Activated naive CD4-positive, alpha-beta T cell treated with anti-CD3 and anti-CD28 coated beads for 36 hours (primary cell): ENCODE measurements around the gene NEUROD4. TPM values are rescaled to one million over a fixed set of nuclear protein-coding genes. Genes with fewer than 3 reads are reported as not detected.
"Not testable (repeated sequence)": the region's sequence is repeated elsewhere in the genome, so short reads cannot be mapped to it uniquely, and the experiment has no call there.

Experiments used
- CTCF ChIA-PET: fragments of 350-600 bp; sonication (Branson Sonifier 250); formaldehyde crosslinking; loops from one replicate; lab custom pipeline; 2021; ENCODE audit warnings: antibody characterized with exemption; lab: Charles Lee
- DNase-seq: peaks from one replicate; pipeline ENCODE4 v3.0.0-alpha.2; 2020
- H3K27ac Mint-ChIP-seq: one replicate; pipeline ENCODE4 v1.8.0; 2021; ENCODE audit warnings: mild to moderate bottlenecking, mixed read lengths
- H3K27me3 Mint-ChIP-seq: one replicate; pipeline ENCODE4 v1.8.0; 2021; ENCODE audit warnings: low read depth, mixed read lengths
- H3K36me3 Mint-ChIP-seq: one replicate; pipeline ENCODE4 v1.8.0; 2021; ENCODE audit warnings: low read depth, mixed read lengths
- H3K4me1 Mint-ChIP-seq: one replicate; pipeline ENCODE4 v1.8.0; 2021; ENCODE audit warnings: low read depth, mixed read lengths
- H3K4me3 Mint-ChIP-seq: one replicate; pipeline ENCODE4 v1.8.0; 2021; ENCODE audit warnings: mild to moderate bottlenecking, moderate library complexity, mixed read lengths
- H3K9me3 Mint-ChIP-seq: one replicate; pipeline ENCODE4 v1.8.0; 2021; ENCODE audit warnings: mixed read lengths
- intact Hi-C: fragments of 100-400 bp; cut with micrococcal nuclease; formaldehyde crosslinking; loops from one replicate; pipeline ENCODE4 v1.15.1; 2023
- total RNA-seq, 2 experiments: library from RNA; stranded (reverse); gene quantifications; one replicate each; pipeline ENCODE4 v1.2.3, GENCODE V29; 2021

NEUROD4 gene
- total RNA-seq, 2 experiments from 2014 or later: not detected

DNA sequence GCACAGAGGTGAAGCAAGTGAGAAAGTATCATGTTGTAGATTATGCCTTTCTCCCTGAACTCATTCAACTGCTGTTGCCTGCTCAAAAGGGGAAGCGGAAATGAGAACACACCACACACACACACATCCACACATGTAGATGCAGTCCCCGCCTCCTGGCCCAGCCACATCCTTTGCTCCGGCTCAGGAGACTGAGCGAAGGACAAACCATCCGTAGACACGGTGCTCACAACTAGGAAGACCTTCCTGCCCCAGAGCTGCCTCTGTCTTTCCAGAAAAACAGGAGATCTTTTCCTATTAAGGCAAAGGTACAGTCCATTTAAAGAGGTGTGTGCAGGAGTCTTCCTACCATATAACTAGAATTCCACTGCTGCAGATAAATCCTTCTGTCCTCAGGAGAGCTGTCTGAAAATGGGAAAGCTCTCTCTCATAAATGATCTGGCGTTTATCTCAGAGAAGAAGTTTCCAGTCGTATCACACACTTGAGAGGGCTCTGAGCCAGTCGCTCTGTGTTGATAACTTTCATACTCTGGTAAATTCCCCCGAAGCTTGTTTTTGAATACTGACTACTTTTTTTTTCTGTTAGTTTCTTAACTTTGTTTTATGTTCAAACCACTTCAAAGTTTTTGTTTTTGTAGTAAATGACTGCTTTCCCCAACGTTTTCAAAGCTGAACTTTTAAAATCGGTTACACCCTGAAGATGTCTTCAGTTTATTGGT lies 35.0 kb upstream of the NEUROD4 start, which contains the start of gene TESPA1:
Gene TESPA1, minus strand, starts transcription at position 105 of the 719 bp plus-strand sequence. CDS start 10,200 bp downstream, outside the sequence.
- Mint-ChIP-seq H3K9me3 (peaks cover 3% of the 10 kb centered on the region), H3K36me3 (peaks cover 23% of the 10 kb centered on the region), H3K4me3 (peak within 1 kb of the TSS; percentile 75), H3K4me1 (peaks cover 56% of the 10 kb centered on the region), H3K27ac (peak within 1 kb of the TSS; percentile 89), H3K27me3 (no peaks in the 10 kb centered on the region)
- DNase-seq: peak; percentile 94
- intact Hi-C loops: loop anchor here (1.0 to 10.0 kb wide), 16 partner anchors 8 to 1660 kb away; partner anchors contain the start of genes AAAS, BLOC1S1, IL23A and NCKAP1L
- CTCF ChIA-PET: interaction anchor here (0.7 to 2.7 kb wide), 8 partner anchors 8 to 87 kb away, joined by 3 to 22 read pairs (median 5); no protein-coding TSS in a partner anchor

DNA sequence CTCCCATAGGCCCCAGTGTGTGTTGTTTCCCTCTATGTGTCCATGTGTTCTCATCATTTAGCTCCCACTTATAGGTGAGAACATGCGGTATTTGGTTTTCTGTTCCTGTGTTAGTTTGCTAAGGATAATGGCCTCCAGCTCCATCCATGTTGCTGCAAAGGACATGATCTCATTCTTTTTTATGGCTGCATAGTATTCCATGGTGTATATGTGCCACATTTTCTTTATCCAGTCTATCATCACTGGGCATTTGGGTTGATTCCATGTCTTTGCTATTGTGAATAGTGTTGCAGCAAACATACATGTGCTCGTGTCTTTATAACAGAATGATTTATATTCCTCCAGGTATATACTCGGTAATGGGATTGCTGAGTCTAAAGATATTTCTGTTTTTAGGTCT lies 33.0 kb upstream of the NEUROD4 start:
- intact Hi-C loops: loop anchor here (5.0 to 10.0 kb wide), 5 partner anchors 666 to 1662 kb away; partner anchors contain the start of genes AAAS, BLOC1S1, IL23A and PAN2
- not testable (repeated sequence) for H3K4me3 Mint-ChIP-seq, DNase-seq, H3K9me3 Mint-ChIP-seq, H3K27me3 Mint-ChIP-seq
- H3K36me3 Mint-ChIP-seq: peaks cover 12% of the 10 kb centered on the region
- H3K27ac Mint-ChIP-seq: peak overlapping the region; percentile 44
- CTCF ChIA-PET: interaction anchor here (1.0 to 2.7 kb wide), 7 partner anchors 11 to 262 kb away, joined by 4 to 22 read pairs (median 5); partner anchors contain the start of gene MUCL1
- H3K4me1 Mint-ChIP-seq: peaks cover 63% of the 10 kb centered on the region

DNA sequence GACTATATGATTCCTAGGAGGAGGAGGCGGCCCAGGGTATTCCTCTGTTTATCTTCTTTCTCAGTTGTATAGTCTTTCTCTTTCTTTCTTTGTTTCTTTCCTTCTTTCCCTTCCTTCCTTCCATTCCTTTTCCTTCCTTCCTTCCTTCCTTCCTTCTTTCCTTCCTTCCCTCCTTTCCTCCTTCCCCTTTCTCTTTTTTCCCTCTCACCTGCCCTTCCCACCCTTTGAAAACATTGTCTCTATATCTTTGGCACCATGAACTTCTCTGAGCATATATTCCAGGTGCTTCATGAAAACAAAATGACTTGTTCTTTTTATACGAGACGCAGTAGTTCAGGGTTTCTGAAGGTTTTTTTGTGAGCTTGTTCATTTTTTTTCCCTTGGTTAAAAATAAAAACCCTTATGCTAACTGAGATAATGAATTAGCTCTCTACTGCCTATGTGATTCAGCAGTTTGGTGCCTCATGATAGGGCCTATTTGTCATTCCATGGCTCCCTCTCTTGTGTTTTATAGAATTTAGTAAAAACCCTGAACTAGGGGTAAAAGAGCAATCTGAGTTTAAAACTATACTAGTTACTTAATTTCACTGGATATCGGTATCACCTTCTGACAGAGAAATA lies 32.1 kb upstream of the NEUROD4 start:
- Mint-ChIP-seq H3K4me1 (peaks cover 63% of the 10 kb centered on the region), H3K36me3 (peaks cover 7% of the 10 kb centered on the region), H3K4me3 (no peak overlapping the region), H3K9me3 (peaks cover 3% of the 10 kb centered on the region), H3K27me3 (no peaks in the 10 kb centered on the region), H3K27ac (peak overlapping the region; percentile 50)
- no peak for DNase-seq
- intact Hi-C loops: loop anchor here (5.0 to 10.0 kb wide), 5 partner anchors 665 to 1663 kb away; partner anchors contain the start of genes AAAS, BLOC1S1, IL23A and PAN2
- CTCF ChIA-PET: interaction anchor here (0.6 to 2.4 kb wide), 4 partner anchors 10 to 84 kb away, joined by 3 to 7 read pairs (median 3); no protein-coding TSS in a partner anchor

DNA sequence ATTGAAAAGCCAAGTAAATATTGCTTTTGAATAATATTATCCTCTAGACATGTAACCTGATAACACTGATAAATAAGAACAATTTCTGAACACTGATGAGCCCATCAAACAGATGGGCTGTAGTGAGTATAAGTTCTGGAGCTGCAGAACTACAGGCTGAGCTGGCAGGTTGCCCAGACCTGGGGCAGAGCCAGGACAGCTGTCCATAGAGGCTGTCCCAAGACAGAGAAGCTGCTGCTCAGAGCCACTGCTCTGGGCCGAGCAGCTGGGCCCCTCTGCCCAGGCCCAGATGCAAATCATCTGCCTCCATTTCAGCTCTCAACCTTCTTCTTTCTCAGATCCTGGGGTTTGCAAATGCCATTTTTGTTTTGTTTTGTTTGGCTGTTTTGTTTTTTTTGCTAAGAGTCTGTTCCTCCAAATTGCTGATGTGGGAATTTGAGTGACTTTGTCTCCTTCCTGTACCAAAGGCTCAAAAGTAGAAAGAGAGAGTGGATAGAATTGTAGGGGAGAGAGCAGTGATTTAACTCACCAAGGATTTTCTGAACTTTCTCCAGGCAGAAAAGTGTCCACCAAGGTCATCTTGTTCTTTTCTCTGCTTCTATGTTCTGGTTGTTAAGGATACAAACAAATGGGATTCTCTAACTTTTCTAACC lies 31.2 kb upstream of the NEUROD4 start:
- DNase-seq: no peak
- Mint-ChIP-seq H3K9me3 (peaks cover 3% of the 10 kb centered on the region), H3K36me3 (peaks cover under 1% of the 10 kb centered on the region), H3K4me3 (no peak overlapping the region), H3K27ac (peak overlapping the region; percentile 7), H3K4me1 (peaks cover 65% of the 10 kb centered on the region), H3K27me3 (no peaks in the 10 kb centered on the region)
- CTCF ChIA-PET: interaction anchor here (0.6 to 1.2 kb wide), 2 partner anchors 19 to 83 kb away, joined by 3 read pairs; no protein-coding TSS in a partner anchor
- intact Hi-C loops: loop anchor here (5.0 to 10.0 kb wide), 5 partner anchors 664 to 1664 kb away; partner anchors contain the start of genes AAAS, BLOC1S1, IL23A and PAN2

DNA sequence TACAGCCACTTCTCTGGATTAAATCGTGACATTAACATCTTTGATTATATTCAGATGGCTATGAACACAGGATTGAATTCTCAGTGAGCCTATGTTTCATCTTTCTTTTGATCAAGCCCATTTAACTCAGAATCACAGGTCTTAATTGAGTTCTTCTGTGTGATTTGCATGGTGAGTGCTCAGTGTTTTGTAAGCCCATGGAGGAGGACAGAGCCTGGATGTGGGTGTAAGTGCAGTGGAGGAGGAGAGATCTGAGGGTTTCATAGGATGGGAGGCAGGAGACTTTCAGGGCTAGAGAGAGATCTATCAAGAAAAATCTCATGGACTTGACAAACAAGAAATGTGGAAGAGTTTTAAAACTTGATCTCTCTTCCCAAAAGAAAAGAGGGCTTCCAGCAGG lies 29.9 kb upstream of the NEUROD4 start:
- no peak for DNase-seq
- Mint-ChIP-seq H3K4me3 (peak overlapping the region; percentile 19), H3K27me3 (no peaks in the 10 kb centered on the region), H3K9me3 (peaks cover 3% of the 10 kb centered on the region), H3K27ac (peak overlapping the region; percentile 47), H3K36me3 (no peaks in the 10 kb centered on the region), H3K4me1 (peaks cover 65% of the 10 kb centered on the region)
- CTCF ChIA-PET: interaction anchor here (1.0 kb wide), 1 partner anchor 82 kb away, joined by 4 read pairs; no protein-coding TSS in a partner anchor
- intact Hi-C loops: loop anchor here (5.0 to 10.0 kb wide), 5 partner anchors 662 to 1665 kb away; partner anchors contain the start of genes AAAS, BLOC1S1, IL23A and PAN2

DNA sequence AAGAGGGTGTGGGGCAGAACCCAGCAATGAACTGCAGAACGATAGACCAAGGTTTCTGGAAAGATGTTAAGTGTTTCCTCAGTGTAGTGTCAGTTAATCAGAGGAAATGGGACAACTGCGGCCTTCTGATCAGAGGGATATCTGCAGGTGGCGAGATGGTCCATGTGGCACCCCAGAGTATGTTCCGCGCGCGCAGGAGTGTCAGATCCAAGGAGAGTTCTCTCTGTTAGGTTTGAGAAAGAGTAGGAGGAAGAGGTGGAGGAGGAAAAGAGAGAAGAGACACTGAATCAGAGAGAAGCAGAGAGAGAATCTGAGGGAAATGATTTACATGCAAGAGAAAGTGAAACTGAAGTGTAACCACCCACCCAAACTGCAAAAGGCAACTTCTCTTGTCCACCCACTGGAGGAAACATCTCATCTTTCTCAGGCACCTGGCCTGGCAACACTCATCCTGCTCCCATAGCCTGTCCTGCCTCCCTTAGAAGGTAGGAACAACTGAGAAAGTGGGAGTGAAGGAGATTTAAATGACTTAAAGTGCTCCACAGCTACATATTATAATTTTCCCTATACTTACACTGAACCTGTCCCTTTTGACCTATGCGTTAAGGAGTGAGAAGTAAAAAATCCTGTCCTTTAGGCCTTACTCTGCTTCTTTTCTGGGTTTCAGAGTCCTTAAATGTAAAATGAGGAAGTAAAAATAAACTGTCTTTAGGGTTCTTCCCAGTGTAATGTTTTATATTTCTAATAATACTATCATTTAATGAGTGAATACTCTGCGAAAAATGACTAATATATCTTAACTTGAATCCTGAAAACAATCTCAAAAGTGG lies 28.4 kb upstream of the NEUROD4 start:
- Mint-ChIP-seq H3K36me3 (no peaks in the 10 kb centered on the region), H3K27me3 (no peaks in the 10 kb centered on the region), H3K4me1 (peaks cover 54% of the 10 kb centered on the region), H3K27ac (peak overlapping the region; percentile 96), H3K4me3 (peak overlapping the region; percentile 85), H3K9me3 (peaks cover 3% of the 10 kb centered on the region)
- intact Hi-C loops: loop anchor here (1.0 kb wide), 1 partner anchor 9 kb away; no protein-coding TSS in a partner anchor
- CTCF ChIA-PET: interaction anchor here (1.0 to 8.8 kb wide), 11 partner anchors 8 to 289 kb away, joined by 3 to 552 read pairs (median 14); partner anchors contain the start of gene MUCL1
- peak; percentile 61 for DNase-seq

DNA sequence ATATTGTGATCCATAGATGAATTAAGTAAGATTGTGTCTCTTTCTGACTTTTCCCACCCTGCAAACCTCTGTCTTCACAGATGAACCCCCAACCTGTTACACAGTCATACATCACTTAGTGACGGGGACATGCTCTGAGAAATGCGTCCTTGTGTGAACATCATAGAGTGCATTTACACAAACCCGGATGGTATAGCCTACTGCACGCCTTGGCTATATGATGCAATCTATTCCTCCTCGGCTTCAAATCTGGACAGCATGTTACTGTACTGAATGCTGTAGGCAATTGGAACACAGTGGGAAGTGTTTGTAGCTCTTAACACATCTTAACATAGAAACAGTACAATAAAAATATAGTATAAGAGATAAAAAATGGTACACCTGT lies 27.8 kb upstream of the NEUROD4 start:
- no peaks in the 10 kb centered on the region for H3K9me3 Mint-ChIP-seq
- DNase-seq: peak; percentile 45
- H3K27me3 Mint-ChIP-seq: no peaks in the 10 kb centered on the region
- CTCF ChIA-PET: interaction anchor here (1.0 to 8.8 kb wide), 21 partner anchors 8 to 290 kb away, joined by 3 to 552 read pairs (median 12); partner anchors contain the start of genes MUCL1 and NEUROD4
- H3K36me3 Mint-ChIP-seq: no peaks in the 10 kb centered on the region
- peak overlapping the region; percentile 96 for H3K27ac Mint-ChIP-seq
- H3K4me1 Mint-ChIP-seq: peaks cover 49% of the 10 kb centered on the region
- intact Hi-C loops: loop anchor here (1.0 to 2.0 kb wide), 3 partner anchors 10 to 627 kb away; no protein-coding TSS in a partner anchor
- no peak overlapping the region for H3K4me3 Mint-ChIP-seq

DNA sequence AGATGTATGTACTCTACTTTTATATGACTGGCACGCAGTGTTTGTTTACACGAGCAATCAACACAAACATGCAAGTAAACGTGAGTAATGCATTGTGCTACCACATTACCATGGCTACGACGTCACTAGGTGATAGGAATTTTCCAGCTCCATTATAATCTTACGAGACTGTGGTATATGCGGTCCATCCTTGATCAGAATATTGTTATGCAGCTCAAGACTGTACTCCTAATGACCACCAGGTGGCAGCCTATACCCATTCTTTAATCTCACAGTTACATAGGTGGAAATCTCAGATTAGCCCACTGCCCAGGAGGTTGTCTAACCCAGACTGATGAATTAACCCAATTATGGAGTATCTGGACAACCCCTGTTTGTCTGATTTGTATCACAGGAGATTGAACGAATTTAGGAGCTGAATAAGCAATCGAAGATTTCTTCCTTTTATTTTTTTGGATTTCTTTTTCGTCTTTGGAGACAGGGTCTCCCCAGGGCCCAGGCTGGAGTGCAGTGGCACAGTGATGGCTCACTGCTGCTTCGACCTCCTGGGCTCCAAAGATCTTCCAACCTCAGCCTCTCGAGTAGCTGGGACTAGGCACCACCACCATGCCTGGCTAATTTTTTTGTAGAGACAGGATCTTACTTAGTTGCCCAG lies 26.5 kb upstream of the NEUROD4 start:
- Mint-ChIP-seq H3K27ac (no peak overlapping the region), H3K4me1 (peaks cover 41% of the 10 kb centered on the region), H3K4me3 (no peak overlapping the region), H3K36me3 (no peaks in the 10 kb centered on the region), H3K9me3 (no peaks in the 10 kb centered on the region), H3K27me3 (no peaks in the 10 kb centered on the region)
- intact Hi-C loops: loop anchor here (1.0 to 2.0 kb wide), 8 partner anchors 75 to 625 kb away; partner anchors contain the start of gene MUCL1
- peak; percentile 72 for DNase-seq
- CTCF ChIA-PET: interaction anchor here (0.6 to 8.8 kb wide), 52 partner anchors 8 to 635 kb away, joined by 3 to 552 read pairs (median 5); partner anchors contain the start of genes MUCL1, NEUROD4 and TESPA1

DNA sequence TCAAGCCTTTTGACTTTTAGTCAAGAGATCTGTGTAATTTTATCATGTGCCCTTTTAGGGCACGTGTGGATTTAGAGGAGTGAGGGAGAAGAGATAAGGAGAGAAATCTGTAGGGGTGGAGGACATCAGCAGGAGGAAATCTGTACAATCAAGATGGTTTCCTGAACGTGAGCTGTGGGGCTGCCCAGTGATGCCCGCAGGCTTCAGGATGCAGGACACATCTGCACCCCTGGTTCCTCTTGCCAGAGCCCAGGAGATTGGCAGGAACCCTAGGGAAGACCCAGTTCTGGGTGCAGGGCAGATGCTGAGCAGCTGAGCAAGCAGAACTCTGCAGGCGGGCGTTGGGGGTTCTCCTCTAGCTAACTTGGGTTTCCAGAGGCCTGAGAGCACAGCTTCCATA lies 23.6 kb upstream of the NEUROD4 start:
- H3K4me3 Mint-ChIP-seq: no peak overlapping the region
- no peaks in the 10 kb centered on the region for H3K27me3 Mint-ChIP-seq
- CTCF ChIA-PET: interaction anchor here (0.7 to 8.8 kb wide), 6 partner anchors 8 to 246 kb away, joined by 3 to 552 read pairs (median 4); no protein-coding TSS in a partner anchor
- H3K27ac Mint-ChIP-seq: no peak overlapping the region
- intact Hi-C loops: no loop called here
- no peak for DNase-seq
- no peaks in the 10 kb centered on the region for H3K36me3 Mint-ChIP-seq
- H3K9me3 Mint-ChIP-seq: no peaks in the 10 kb centered on the region
- H3K4me1 Mint-ChIP-seq: peaks cover 21% of the 10 kb centered on the region

DNA sequence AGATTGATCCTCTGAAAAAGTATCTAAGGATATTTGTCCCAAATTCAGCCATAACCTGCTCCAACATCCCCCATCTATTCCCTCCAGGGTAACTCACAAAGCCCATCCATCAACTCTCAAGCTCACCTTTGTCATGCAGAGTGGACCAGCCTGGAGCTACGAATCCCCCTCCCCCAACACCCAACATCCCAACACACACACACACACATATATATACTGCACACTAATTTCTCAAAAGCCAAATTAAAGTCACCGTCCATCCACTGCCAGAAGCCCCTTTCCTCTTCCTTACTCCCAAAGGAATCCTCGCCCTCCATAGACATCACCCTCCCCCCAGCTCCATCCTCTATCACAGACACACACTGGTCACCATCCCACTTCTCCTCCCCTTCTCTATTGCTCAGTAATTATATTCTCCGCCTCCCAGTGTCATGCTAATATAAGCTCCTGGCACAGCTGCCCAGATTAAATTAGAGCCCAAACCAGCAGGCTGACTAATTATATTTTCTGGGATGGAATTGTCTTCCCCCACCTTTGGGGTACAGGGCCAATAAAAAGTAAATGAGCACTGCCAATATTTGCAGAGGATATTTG lies 21.7 kb upstream of the NEUROD4 start:
- H3K27me3 Mint-ChIP-seq: no peaks in the 10 kb centered on the region
- no peaks in the 10 kb centered on the region for H3K9me3 Mint-ChIP-seq
- no peaks in the 10 kb centered on the region for H3K36me3 Mint-ChIP-seq
- CTCF ChIA-PET: interaction anchor here (0.7 to 8.8 kb wide), 9 partner anchors 12 to 274 kb away, joined by 3 to 552 read pairs (median 4); no protein-coding TSS in a partner anchor
- H3K27ac Mint-ChIP-seq: no peak overlapping the region
- no peak overlapping the region for H3K4me3 Mint-ChIP-seq
- DNase-seq: no peak
- peaks cover 20% of the 10 kb centered on the region for H3K4me1 Mint-ChIP-seq
- intact Hi-C loops: no loop called here
